ENCODE measurements around the gene GPS2.

GPS2 gene

DNA sequence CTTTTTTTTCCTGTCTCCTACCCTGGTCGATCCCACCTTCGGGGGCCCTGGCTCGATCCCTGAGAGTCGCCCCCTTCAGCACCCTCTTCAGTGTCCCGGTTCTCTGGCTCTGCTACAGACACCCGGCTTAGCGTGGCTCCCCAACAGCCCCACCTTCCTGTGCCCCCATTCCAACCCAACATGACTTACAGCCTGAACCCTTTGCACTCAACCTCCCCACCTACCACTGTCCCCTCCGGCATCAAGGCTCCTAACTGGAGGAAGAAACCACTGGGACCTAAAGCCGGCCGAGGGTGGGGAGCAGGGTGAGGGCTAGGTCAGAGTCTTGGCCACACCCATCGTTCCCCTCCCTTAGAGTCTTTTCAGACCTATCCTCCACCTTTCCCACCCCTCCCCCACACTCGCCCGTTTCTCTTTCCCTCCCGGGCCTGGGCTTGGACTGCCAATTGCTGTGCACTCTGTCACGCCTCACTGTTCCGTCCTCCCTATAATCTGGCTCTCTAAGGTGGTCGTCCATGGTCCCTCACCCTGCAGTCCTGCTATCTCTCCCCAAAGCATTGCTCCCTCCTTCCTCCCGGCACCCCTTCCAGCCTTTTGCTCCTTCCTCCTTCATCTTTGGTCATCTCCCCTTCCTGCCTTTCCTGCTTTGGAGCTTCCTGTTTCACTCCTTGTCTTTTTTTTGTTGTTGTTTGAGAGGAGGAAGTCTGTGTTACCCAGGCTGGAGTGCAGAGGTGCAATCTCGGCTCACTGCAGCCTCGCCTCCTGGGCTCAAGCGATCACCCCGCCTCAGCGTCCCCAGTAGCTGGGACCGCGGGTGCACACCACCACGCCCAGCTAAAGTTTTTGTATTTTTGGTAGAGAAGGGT, 52.0 kb downstream of the GPS2 start:
- no peak for DNase-seq

Data from nucleus accumbens (tissue), 56 donors.